A673 (cell line): Measurements from ENCODE around the gene WDR18. TPM values are rescaled to one million over a fixed set of nuclear protein-coding genes. Genes with fewer than 3 reads are reported as not detected.
"Not testable (repeated sequence)": the region's sequence is repeated elsewhere in the genome, so short reads cannot be mapped to it uniquely, and the experiment has no call there.

Experiments used
- BruUV-seq: library from RNA; stranded (reverse); fragments of 400-500 nt; replicated peaks from 2 replicates; lab custom pipeline; 2021; lab: Mats Ljungman, UMichigan
- CTCF ChIA-PET: fragments of 300-600 bp; sonication (Branson Sonifier 250); formaldehyde crosslinking; loops from one replicate; lab custom pipeline; 2022; ENCODE audit warnings: antibody characterized with exemption; lab: Charles Lee
- POLR2A ChIA-PET: fragments of 300-600 bp; sonication (Branson Sonifier 250); formaldehyde crosslinking; loops from one replicate; lab custom pipeline; 2022; ENCODE audit warnings: antibody characterized with exemption; ENCODE audit not compliant: low non-redundant PET; lab: Charles Lee
- DNase-seq: peaks from one replicate; pipeline ENCODE4 v3.0.0-alpha.2; 2015; ENCODE audit warnings: low spot score
- H3K27ac ChIP-seq: fragments of 200-600 bp; sonication (generic); 2 replicates; pipeline ENCODE4 v1.5.1; 2016; ENCODE audit warnings: mixed run types, low read depth, mild to moderate bottlenecking, mixed read lengths, antibody characterized with exemption, low read length; ENCODE audit not compliant: poor library complexity, severe bottlenecking
- H3K27me3 ChIP-seq: fragments of 200-600 bp; sonication (generic); replicated peaks from 2 replicates; pipeline ENCODE4 v1.6.1; 2017; ENCODE audit warnings: mixed run types, low read depth, mild to moderate bottlenecking, mixed read lengths, antibody characterized with exemption, low read length; ENCODE audit not compliant: insufficient read depth, poor library complexity
- H3K36me3 ChIP-seq: fragments of 200-600 bp; sonication (generic); 2 replicates; pipeline ENCODE4 v1.6.1; 2016; ENCODE audit warnings: mixed run types, mild to moderate bottlenecking, mixed read lengths, antibody characterized with exemption, low read length; ENCODE audit not compliant: insufficient read depth, poor library complexity, severe bottlenecking
- H3K4me1 ChIP-seq: fragments of 200-600 bp; sonication (generic); 2 replicates; pipeline ENCODE4 v1.6.1; 2017; ENCODE audit warnings: mixed run types, mild to moderate bottlenecking, mixed read lengths, antibody characterized with exemption, low read length; ENCODE audit not compliant: insufficient read depth, poor library complexity, severe bottlenecking
- H3K4me3 ChIP-seq: fragments of 200-600 bp; sonication (generic); 2 replicates; pipeline ENCODE4 v1.5.1; 2016; ENCODE audit warnings: low read depth, mixed run types, mild to moderate bottlenecking, mixed read lengths, low read length; ENCODE audit not compliant: poor library complexity, severe bottlenecking
- H3K9me3 ChIP-seq: fragments of 200-600 bp; sonication (generic); 2 replicates; pipeline ENCODE4 v1.6.1; 2016; ENCODE audit warnings: mixed run types, low read depth, mild to moderate bottlenecking, mixed read lengths, antibody characterized with exemption, low read length; ENCODE audit not compliant: poor library complexity, severe bottlenecking
- EZH2 ChIP-seq: fragments of 200-600 bp; sonication (generic); IDR thresholded peaks from 2 replicates; pipeline ENCODE4 v1.6.1; 2017; ENCODE audit warnings: borderline replicate concordance, low read depth, mild to moderate bottlenecking, mixed read lengths, antibody characterized with exemption, low read length; ENCODE audit not compliant: poor library complexity, severe bottlenecking
- intact Hi-C: fragments of 100-400 bp; cut with micrococcal nuclease; formaldehyde crosslinking; loops from one replicate; pipeline ENCODE4 v1.10.0; 2022; ENCODE audit not compliant: unreplicated experiment
- total RNA-seq: library from RNA; stranded (reverse); gene quantifications from 2 replicates; pipeline ENCODE4 v1.2.3, GENCODE V29; 2021
- TF ChIP-seq, protein P1 (sequence below): fragments of 300-800, 200-600 bp; sonication (generic); conservative IDR thresholded peaks from 2 replicates; pipeline ENCODE4 v1.5.1; 2017; ENCODE audit warnings: low read depth, mild to moderate bottlenecking, antibody characterized with exemption, low read length, moderate library complexity, mixed read lengths

The WDR18 gene
- total RNA-seq, 1 experiment from 2014 or later: 109 TPM

DNA sequence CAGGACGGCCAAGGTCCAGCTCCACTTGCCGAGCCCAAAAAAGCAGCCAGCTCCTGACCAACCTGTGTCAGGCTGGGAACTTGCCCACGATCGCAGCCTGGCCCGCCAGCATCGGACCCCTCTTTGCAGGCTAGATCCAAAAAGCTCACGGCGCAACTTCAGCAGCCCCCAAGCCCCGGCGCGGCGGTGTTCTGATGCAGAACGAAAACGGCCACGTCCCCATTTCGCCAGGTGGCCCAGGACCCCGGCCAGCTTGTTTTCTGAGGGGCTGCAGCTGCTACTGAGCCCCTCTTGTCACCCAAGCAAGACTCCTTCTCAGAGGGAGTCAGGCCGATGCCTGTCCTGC is 35.4 kb downstream of the WDR18 start:
- BruUV-seq: no TSS peak
- Histone ChIP-seq H3K4me3 (peak overlapping the region; percentile 100), H3K9me3 (no peaks in the 10 kb centered on the region), H3K4me1 (peaks cover 30% of the 10 kb centered on the region), H3K27me3 (no peaks in the 10 kb centered on the region), H3K36me3 (peaks cover 5% of the 10 kb centered on the region), H3K27ac (peak overlapping the region; percentile 98)
- DNase-seq: no peak
- ChIA-PET CTCF (no interaction called here), POLR2A (interaction anchor here (0.6 kb wide), 1 partner anchor 99 kb away, joined by 9 read pairs; no protein-coding TSS in a partner anchor)
- no peak for TF ChIP-seq EZH2
- TF ChIP-seq, protein P1, sequence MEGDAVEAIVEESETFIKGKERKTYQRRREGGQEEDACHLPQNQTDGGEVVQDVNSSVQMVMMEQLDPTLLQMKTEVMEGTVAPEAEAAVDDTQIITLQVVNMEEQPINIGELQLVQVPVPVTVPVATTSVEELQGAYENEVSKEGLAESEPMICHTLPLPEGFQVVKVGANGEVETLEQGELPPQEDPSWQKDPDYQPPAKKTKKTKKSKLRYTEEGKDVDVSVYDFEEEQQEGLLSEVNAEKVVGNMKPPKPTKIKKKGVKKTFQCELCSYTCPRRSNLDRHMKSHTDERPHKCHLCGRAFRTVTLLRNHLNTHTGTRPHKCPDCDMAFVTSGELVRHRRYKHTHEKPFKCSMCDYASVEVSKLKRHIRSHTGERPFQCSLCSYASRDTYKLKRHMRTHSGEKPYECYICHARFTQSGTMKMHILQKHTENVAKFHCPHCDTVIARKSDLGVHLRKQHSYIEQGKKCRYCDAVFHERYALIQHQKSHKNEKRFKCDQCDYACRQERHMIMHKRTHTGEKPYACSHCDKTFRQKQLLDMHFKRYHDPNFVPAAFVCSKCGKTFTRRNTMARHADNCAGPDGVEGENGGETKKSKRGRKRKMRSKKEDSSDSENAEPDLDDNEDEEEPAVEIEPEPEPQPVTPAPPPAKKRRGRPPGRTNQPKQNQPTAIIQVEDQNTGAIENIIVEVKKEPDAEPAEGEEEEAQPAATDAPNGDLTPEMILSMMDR: no peak
- intact Hi-C loops: no loop called here

DNA sequence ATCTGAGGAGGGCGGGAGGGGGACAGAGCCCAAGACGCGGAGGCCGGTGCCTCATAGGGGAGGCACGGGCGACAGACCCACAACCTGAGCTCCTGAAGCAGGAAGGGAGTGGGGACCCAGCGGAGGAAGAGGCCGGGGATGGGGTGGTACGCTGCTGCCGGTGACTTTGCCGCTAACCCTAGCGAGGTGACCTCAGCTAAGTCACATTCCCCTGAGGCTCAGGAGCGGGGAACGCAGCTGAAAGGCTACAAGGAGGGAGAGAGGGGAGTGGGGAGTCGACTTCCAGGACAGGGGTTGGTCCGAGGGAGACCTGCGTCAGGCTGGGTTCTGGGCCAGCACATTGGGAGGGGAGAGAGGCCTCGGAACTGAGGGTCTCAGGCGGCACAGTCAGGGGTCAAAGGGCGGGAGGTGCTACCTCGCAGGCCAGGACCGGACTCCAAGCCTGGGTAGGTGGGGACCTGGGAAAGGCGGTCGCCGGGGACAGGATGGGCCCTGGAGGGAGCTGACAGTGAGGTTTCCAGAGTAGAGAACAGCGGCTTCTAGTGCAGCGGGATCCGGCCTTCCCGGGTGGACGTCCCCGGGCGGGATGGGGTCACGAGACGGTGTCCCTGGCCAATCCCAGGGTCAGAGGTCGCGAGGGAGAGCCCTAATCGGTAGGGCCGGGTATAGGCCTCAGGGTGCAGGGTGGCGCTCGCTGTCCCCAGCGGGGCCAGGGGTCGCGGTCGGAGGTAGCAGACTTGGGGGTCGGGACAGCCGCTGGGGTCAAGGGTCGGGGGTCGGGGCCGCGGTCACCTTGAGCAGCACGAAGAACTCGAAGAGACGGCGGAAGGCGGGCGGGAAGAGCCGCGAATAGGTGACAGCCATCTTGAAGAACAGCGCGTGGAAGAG is 36.1 kb downstream of the WDR18 start:
- POLR2A ChIA-PET: no interaction called here

DNA sequence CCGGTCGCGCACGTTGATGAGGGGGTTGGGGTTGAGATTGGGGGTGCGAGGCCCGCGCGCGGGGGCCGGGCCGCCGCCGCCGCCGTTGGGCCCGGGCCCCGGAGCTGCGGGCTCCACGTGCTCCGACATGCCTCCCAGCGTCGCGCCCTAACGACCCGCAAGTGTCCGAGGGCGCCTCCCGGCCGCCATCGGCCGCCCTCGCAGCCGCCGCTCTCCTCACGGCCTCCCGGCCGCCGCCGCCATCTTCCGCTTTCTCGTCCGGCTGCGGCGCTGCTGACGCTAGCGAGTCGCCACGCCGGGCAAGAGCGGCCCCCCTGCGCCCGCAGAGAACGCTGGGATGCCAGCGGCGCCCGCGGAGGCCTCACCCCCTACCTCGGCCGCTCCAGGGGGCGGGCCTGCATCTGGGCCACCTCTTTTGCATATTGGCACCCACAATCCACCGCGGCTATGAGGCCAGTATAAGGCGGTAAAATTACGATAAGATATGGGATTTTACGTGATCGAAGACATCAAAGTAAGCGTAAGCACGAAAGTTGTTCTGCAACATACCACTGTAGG is 36.8 kb downstream of the WDR18 start, which contains the start of gene TMEM259:
TSS of gene TMEM259 (minus strand) at position 256 of the 558 bp plus-strand sequence. CDS start at position 129, 127 bp downstream.
- POLR2A ChIA-PET: interaction anchor here (1.0 kb wide), 1 partner anchor 31 kb away, joined by 3 read pairs; no protein-coding TSS in a partner anchor
- no TSS peak for BruUV-seq

More for the DNA sequence above, 36.1 kb downstream of the WDR18 start:
- H3K36me3 ChIP-seq: peaks cover 5% of the 10 kb centered on the region
- H3K4me1 ChIP-seq: peaks cover 30% of the 10 kb centered on the region
- H3K4me3 ChIP-seq: peak overlapping the region; percentile 100
- H3K27me3 ChIP-seq: no peaks in the 10 kb centered on the region
- CTCF ChIA-PET: no interaction called here
- intact Hi-C loops: loop anchor here (10.0 kb wide), 3 partner anchors 85 to 225 kb away; partner anchors contain the start of genes ATP5F1D, GPX4 and MIDN
- BruUV-seq: no TSS peak
- no peak for TF ChIP-seq EZH2
- TF ChIP-seq, protein P1: no peak
- DNase-seq: no peak
- no peaks in the 10 kb centered on the region for H3K9me3 ChIP-seq
- H3K27ac ChIP-seq: peak overlapping the region; percentile 98

DNA sequence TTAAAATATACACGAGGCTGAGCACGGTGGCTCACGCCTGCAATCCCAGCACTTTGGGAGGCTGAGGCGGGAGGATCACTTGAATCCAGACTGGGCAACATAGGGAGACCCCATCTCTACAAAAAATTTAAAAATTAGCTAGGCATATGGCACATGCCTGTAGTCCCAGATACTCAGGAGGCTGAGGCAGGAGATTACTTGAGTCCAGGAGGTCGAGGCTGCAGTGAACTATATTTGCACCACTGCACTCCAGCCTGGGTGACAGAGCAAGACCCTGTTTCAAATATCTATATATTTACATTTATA is 39.7 kb downstream of the WDR18 start:
- H3K4me3 ChIP-seq, H3K4me1 ChIP-seq, POLR2A ChIA-PET, DNase-seq, H3K27ac ChIP-seq, H3K27me3 ChIP-seq, H3K36me3 ChIP-seq, H3K9me3 ChIP-seq, CTCF ChIA-PET, BruUV-seq: not testable (repeated sequence)
- intact Hi-C loops: loop anchor here (10.0 kb wide), 3 partner anchors 81 to 221 kb away; partner anchors contain the start of genes ATP5F1D, GPX4 and MIDN

More for the DNA sequence above, 36.8 kb downstream of the WDR18 start, which contains the start of gene TMEM259:
- CTCF ChIA-PET: no interaction called here
- no peaks in the 10 kb centered on the region for H3K27me3 ChIP-seq
- intact Hi-C loops: loop anchor here (10.0 kb wide), 3 partner anchors 84 to 224 kb away; partner anchors contain the start of genes ATP5F1D, GPX4 and MIDN
- peak; percentile 99 for DNase-seq
- TF ChIP-seq, protein P1: no peak
- no peak for TF ChIP-seq EZH2
- no peaks in the 10 kb centered on the region for H3K9me3 ChIP-seq
- H3K36me3 ChIP-seq: peaks cover 5% of the 10 kb centered on the region
- peak within 1 kb of the TSS; percentile 98 for H3K27ac ChIP-seq
- H3K4me3 ChIP-seq: peak within 1 kb of the TSS; percentile 100
- H3K4me1 ChIP-seq: peaks cover 26% of the 10 kb centered on the region

DNA sequence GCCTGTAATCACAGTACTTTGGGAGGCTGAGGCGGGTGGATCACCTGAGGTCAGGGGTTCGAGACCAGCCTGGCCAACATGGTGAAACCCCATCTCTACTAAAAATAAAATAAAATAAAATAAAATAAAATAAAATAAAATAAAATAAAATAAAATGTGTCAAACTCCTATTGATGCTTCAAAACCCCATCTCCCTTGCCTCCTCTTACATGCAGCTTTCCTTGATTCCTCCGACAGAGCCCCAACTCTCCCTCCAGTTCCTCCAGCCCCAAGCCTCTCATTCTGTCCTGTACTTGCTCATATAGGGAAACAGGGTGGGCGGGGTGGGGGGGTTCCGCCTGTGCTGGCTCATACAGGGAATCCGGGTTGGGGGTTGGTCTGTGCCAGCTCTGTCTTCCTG is 40.9 kb downstream of the WDR18 start:
- H3K36me3 ChIP-seq, DNase-seq, POLR2A ChIA-PET, H3K27ac ChIP-seq, H3K9me3 ChIP-seq, H3K27me3 ChIP-seq, H3K4me3 ChIP-seq, CTCF ChIA-PET, BruUV-seq, H3K4me1 ChIP-seq: not testable (repeated sequence)
- intact Hi-C loops: loop anchor here (10.0 kb wide), 3 partner anchors 80 to 220 kb away; partner anchors contain the start of genes ATP5F1D, GPX4 and MIDN
